Progenitor cell of endocrine pancreas (in vitro differentiated cells): ENCODE results near the gene GNGT2. TPM values are rescaled to one million over a fixed set of nuclear protein-coding genes. Genes with fewer than 3 reads are reported as not detected.

Experiments used
- DNase-seq: peaks from one replicate; pipeline ENCODE4 v3.0.0; 2021; ENCODE audit warnings: low spot score; ENCODE audit not compliant: unreplicated experiment
- H3K27ac Mint-ChIP-seq: 2 replicates; pipeline ENCODE4 v1.8.0; 2021; ENCODE audit warnings: mild to moderate bottlenecking, moderate library complexity, mixed read lengths
- H3K27me3 Mint-ChIP-seq: 2 replicates; pipeline ENCODE4 v1.8.0; 2021; ENCODE audit warnings: mixed read lengths
- H3K36me3 Mint-ChIP-seq: 2 replicates; pipeline ENCODE4 v1.8.0; 2022; ENCODE audit warnings: mixed read lengths; ENCODE audit not compliant: insufficient read depth
- H3K4me1 Mint-ChIP-seq: 2 replicates; pipeline ENCODE4 v1.8.0; 2021; ENCODE audit warnings: low read depth, mixed read lengths
- H3K4me3 Mint-ChIP-seq: 2 replicates; pipeline ENCODE4 v1.8.0; 2021; ENCODE audit warnings: low read depth, mild to moderate bottlenecking, moderate library complexity, mixed read lengths
- H3K9me3 Mint-ChIP-seq: 2 replicates; pipeline ENCODE4 v1.8.0; 2021; ENCODE audit warnings: low read depth, mixed read lengths
- long read RNA-seq: library from polyadenylated mRNA; unstranded; transcript quantifications from one replicate; pipeline ENCODE4 v2.0.0, GENCODE V29; 2020
- total RNA-seq: library from RNA; stranded (reverse); gene quantifications from 2 replicates; pipeline ENCODE4 v1.2.1, GENCODE V29; 2021
- TF ChIP-seq, protein P1 (sequence below): fragments of 200-600 bp; sonication (generic); IDR thresholded peaks from one replicate; pipeline ENCODE4 v1.5.0; 2021; ENCODE audit warnings: antibody characterized with exemption, mild to moderate bottlenecking; ENCODE audit not compliant: unreplicated experiment

Gene GNGT2
- total RNA-seq, result not detected in 2 replicates
- long read RNA-seq, result 0 reads

DNA sequence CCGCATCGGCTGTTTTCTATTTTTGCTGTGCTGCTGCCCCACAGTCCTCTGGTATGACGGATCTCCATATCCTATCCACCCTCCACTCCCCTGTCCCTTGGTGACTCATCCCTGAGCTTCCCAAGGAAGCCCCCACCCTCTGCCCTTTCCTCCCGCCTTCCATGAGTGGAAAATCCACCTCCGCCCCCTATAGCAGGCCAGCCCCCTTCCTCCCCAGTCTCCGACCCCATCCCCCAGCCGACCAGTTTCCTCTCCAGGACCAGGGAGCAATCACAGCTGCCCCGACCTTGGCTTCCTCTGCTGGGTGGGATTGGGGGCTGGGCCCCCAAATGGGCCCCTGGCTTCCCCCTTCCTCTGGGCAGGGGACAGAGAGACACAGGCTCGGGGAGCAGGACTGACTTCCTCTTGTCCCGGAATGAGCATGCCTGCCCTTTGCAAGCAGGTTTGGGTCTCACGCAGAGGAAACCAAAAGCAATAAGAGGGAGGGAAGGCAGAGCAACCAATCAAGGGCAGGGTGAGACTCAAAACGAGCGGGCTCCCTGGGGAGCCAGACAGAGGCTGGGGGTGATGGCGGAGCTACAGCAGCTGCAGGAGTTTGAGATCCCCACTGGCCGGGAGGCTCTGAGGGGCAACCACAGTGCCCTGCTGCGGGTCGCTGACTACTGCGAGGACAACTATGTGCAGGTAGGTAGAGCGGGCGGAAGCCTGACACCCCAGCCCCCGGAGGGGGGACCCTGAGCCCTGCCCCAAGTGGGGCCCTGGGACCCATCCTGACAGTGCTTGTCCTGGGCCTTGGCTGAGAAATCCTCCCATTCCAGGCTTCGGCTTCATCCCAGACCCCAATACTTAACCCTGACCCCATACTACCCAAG is at the start of gene GNGT2, which contains the start of gene ABI3:
Gene GNGT2, minus strand, starts transcription at position 417 of the 872 bp plus-strand sequence. CDS start 3,152 bp downstream, outside the sequence.
Gene ABI3, plus strand, starts transcription at position 550 of the 872 bp plus-strand sequence. Its CDS starts 18 bp downstream, at position 568.
- H3K4me3 Mint-ChIP-seq, result no peak within 1 kb of the TSS
- peaks cover 31% of the 10 kb centered on the region for H3K27me3 Mint-ChIP-seq
- H3K4me1 Mint-ChIP-seq, result peaks cover under 1% of the 10 kb centered on the region
- TF ChIP-seq, protein P1, sequence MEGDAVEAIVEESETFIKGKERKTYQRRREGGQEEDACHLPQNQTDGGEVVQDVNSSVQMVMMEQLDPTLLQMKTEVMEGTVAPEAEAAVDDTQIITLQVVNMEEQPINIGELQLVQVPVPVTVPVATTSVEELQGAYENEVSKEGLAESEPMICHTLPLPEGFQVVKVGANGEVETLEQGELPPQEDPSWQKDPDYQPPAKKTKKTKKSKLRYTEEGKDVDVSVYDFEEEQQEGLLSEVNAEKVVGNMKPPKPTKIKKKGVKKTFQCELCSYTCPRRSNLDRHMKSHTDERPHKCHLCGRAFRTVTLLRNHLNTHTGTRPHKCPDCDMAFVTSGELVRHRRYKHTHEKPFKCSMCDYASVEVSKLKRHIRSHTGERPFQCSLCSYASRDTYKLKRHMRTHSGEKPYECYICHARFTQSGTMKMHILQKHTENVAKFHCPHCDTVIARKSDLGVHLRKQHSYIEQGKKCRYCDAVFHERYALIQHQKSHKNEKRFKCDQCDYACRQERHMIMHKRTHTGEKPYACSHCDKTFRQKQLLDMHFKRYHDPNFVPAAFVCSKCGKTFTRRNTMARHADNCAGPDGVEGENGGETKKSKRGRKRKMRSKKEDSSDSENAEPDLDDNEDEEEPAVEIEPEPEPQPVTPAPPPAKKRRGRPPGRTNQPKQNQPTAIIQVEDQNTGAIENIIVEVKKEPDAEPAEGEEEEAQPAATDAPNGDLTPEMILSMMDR, result no peak
- H3K36me3 Mint-ChIP-seq, result no peaks in the 10 kb centered on the region
- no peak within 1 kb of the TSS for H3K27ac Mint-ChIP-seq
- DNase-seq, result no peak
- H3K9me3 Mint-ChIP-seq, result no peaks in the 10 kb centered on the region

DNA sequence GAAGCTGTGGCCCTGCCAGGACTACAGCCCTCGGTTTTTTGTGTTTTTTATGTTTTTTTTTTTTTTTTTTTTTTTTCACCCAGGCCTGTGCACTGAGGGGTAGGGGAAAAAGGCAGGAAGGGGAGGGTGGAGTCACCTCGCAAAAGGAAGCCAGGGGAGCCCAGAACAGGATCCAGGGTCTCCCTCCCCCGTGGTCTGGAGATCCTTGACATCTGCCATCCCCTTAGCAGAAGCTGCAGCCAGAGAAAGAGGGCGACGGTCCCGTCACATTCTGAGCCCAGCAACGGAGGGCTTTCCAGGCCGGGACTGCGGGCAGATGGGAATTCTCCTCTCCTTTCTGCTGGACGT is 49.3 kb upstream of the GNGT2 start:
- H3K4me1 Mint-ChIP-seq, result no peaks in the 10 kb centered on the region
- no peaks in the 10 kb centered on the region for H3K9me3 Mint-ChIP-seq
- H3K36me3 Mint-ChIP-seq, result no peaks in the 10 kb centered on the region
- TF ChIP-seq, protein P1, result no peak
- H3K4me3 Mint-ChIP-seq, result peak overlapping the region; percentile 68
- H3K27me3 Mint-ChIP-seq, result peaks cover 28% of the 10 kb centered on the region
- no peak overlapping the region for H3K27ac Mint-ChIP-seq
- DNase-seq, result no peak

DNA sequence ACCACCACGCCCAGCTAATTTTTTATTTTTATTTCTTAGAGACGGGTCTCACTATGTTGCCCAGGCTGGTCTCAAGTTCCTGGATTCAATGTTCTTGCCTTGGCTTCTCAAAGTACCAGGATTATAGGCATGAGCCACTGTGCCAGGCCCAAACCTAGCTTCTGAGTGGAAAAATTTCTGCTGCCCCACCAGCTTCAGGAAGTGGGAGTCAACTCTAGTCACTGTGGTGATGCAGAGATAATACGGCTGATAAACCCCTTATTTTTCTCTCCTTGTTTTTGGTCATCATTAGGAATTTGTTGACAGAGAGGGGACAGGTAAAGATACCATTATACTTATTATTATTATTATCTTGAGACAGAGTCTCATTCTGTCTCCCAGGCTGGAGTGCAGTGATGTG is 48.0 kb upstream of the GNGT2 start:
- TF ChIP-seq, protein P1, result no peak
- Mint-ChIP-seq H3K4me3 (no peak overlapping the region), H3K27ac (no peak overlapping the region), H3K4me1 (no peaks in the 10 kb centered on the region), H3K36me3 (no peaks in the 10 kb centered on the region), H3K27me3 (peaks cover 28% of the 10 kb centered on the region), H3K9me3 (no peaks in the 10 kb centered on the region)
- DNase-seq, result no peak

DNA sequence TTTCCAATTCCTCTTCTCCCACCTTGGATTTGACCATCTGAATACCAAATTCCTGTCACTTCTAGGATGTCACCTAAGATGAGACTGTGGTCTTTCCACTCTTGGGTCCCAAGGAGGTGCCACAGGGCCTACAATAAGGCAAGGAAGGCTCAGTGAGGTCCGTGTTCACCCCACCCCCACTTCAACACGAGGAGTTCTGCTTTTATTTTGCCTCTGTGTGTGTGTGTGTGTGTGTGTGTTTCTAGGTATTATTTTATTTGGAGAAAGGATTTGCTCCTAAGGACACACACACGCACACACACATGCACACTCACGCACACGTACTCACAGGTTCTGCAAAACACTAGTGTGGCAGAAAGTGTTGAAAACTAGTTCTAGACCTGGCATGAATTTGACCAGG is 44.8 kb upstream of the GNGT2 start:
- TF ChIP-seq, protein P1, result no peak
- peaks cover 16% of the 10 kb centered on the region for H3K27me3 Mint-ChIP-seq
- no peaks in the 10 kb centered on the region for H3K9me3 Mint-ChIP-seq
- H3K27ac Mint-ChIP-seq, result no peak overlapping the region
- no peaks in the 10 kb centered on the region for H3K36me3 Mint-ChIP-seq
- no peak overlapping the region for H3K4me3 Mint-ChIP-seq
- H3K4me1 Mint-ChIP-seq, result no peaks in the 10 kb centered on the region
- no peak for DNase-seq

DNA sequence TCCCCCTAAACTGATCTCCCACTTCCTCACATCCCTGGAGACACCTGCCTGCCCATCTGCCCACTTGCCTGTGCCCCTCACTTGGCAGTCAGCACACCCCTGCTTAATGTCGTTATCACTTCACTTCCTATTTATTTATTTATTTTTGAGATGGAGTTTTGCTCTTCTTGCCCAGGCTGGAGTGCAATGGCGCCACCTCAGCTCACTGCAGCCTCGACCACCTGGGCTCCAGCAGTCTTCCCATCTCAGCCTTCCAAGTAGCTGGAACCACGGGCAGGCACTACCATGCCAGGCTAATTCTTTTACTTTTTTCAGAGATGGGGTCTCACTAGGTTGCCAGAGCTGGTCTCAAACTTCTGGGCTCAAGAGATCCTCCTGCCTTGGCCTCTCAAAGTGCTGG is 43.7 kb upstream of the GNGT2 start:
- no peak for DNase-seq
- H3K4me3 Mint-ChIP-seq, result no peak overlapping the region
- TF ChIP-seq, protein P1, result no peak
- no peaks in the 10 kb centered on the region for H3K4me1 Mint-ChIP-seq
- peaks cover 12% of the 10 kb centered on the region for H3K27me3 Mint-ChIP-seq
- no peak overlapping the region for H3K27ac Mint-ChIP-seq
- H3K9me3 Mint-ChIP-seq, result no peaks in the 10 kb centered on the region
- H3K36me3 Mint-ChIP-seq, result no peaks in the 10 kb centered on the region
